Activated gamma-delta T cell treated with Interleukin-2 at 50 U/mL for 16 hours (primary cell): ENCODE data around the gene PCBP2.

ENCODE experiments used
- DNase-seq: peaks from one replicate; pipeline ENCODE4 v3.0.0-alpha.2; 2020

PCBP2 gene

DNA sequence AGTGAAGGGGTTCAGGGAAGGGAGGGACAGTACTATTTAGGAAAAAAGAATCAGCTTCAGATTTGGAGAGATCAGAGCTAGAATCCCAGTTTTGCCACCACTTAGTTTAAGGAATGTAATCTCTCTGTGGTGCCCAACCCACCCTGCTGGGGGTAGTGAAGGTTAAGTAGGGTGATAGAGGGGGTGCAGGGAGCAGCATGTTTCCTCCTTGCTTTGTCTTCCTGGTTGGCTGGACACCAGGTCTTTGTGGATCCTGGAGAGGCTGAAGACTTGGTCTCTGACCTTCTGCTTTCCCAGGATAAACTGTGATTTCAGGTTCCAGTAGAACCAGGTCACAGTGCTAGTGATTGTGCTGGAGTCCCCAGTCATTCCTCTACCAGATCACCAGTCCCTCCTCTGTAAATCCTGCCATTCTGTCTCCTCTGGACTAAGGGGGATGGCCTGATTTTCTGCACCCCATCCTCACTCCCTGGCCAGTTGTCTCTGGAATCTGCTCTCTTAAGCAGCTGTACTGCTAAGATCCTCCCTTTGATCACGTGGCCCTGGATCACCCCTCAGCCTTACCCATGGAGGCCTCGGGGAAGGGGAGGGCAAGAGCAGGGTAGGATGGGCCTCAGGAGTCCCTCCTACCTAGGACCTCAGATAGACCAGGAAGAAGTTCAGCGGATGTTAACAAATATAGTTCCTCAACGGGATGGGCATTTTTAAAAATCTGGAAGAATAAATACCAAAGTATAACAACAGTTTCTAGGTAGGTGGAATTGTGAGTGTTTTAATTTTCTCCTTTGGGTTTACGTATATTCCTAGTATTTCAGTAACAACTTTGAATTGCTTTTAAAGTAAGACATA lies 44.2 kb downstream of the PCBP2 start:
- DNase-seq = no peak

DNA sequence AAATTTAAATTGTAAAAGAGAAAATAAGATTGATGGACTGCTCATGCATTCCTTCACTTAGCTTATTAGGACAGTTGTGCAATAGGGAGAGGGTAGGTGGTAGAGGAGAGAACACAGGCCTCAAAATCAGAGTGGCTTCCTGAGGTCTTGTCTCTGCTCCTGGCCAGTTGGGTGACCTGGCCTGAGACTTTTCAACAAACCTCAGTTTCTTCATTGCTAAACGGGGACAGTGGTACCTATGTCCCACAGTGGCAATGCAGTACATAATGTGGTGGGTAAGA lies 44.8 kb downstream of the PCBP2 start:
- DNase-seq = no peak

DNA sequence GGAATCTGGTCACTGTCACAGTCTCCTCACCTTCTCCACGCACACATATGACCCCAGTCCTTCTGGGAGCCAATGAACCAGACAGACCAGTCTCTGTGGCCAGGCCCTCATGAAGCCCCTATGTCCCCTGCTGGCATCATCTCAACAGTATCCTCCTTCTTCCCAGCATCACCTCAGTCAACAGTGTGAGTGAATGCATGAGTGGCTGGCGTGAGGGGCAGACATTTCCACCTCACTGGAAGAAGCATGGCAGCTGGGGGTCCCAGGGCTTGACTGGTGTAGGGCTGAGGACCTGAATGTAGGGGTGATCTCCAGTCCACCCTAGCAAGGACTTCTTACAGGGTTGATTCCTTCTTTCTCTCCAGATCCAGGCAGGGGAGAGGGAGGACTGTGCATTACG lies 45.6 kb downstream of the PCBP2 start:
- no peak for DNase-seq

DNA sequence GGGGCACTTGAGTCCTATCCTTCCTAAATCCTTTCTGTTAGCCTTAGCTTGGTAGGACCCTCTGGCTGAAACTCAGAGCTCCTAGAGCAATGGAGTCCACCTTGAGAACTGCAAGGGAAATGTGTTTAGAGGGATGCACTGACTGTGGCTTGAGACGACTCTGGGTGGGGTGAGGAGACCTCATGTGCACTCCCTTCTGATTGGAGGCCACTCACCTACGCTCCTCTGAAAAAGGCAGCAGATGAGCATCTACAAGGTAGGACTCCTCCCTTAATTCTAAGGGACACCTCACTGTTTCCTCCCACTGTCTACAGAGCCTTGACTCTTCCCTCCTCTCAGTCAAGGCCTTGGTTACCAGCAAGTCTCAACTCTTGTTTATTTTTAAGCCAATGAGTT lies 46.3 kb downstream of the PCBP2 start:
- no peak for DNase-seq

DNA sequence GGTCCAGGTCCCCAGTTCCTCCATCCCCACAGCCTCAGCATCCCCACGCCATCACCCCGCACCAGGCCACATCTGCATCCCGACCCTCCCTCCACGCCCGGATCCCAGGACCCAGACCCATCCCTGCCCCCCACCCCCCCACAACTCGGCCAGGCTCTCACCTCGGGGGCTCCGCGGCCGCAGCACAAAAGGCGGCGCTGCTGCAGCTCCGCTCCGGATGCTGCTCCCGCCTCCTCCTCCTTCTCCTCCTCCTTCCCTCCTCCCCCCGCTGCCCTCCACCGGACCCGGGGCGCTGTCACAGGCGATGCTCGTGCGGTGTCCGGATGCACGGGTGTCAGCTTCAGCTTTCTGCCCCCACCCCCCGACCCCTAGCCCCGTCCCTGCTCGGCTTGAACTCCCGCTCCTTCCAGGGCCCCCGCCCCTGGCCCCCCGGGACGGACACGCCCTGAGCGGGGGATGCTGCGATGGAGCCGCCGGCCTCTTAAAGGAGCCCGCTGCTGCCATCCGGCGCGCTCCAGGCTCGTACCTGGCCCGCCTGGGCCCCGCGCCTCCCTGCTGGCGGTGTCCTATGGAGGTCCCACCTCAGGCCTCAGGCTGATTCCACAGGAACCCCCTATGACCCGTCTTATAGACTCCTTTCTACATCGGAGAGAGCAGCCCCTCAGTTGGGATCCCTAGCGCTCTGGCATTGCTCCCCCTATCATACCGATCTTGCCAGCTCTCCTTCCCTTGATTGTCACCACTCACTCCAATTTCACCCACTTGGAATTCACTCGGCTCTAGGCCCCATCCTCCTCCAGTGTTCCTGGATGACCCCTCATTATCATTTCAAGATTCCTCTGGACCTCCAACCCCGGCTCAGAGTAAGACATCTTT lies 47.6 kb downstream of the PCBP2 start, which contains the start of gene MAP3K12:
Gene MAP3K12 (minus strand): TSS at position 193 of the 876 bp plus-strand sequence. CDS start 12,067 bp downstream, outside the sequence.
- peak; percentile 58 for DNase-seq

DNA sequence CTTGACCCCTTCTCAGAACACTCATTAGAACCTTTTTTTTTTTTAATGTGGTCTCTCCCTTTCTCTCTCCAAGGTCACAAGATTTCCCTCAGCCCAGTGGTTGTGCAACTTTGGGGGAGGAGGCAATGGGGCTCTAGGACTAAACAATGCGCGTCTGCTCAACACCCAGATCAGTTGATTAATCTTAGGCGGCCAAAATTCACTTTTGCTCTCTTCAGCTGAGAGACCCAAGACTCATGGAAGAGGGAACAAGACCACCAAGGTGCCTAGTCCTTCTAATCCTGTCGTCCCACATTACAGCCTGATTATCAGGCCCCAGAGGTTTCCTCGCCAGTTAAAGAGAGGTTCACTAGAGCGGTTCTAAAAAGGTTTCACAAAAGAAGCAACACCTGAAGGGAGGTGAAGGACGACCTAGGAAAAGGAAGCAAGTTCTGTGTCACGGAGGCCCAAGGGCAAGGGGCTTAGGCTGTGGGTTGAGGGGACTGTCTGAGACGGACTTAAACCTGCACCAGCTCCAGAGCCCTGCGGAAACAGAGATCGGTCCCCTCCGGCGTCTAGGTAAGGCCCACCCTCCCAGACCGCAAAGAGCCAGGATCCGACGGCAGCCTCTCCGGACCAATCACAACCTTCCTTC lies 48.4 kb downstream of the PCBP2 start:
- no peak for DNase-seq

DNA sequence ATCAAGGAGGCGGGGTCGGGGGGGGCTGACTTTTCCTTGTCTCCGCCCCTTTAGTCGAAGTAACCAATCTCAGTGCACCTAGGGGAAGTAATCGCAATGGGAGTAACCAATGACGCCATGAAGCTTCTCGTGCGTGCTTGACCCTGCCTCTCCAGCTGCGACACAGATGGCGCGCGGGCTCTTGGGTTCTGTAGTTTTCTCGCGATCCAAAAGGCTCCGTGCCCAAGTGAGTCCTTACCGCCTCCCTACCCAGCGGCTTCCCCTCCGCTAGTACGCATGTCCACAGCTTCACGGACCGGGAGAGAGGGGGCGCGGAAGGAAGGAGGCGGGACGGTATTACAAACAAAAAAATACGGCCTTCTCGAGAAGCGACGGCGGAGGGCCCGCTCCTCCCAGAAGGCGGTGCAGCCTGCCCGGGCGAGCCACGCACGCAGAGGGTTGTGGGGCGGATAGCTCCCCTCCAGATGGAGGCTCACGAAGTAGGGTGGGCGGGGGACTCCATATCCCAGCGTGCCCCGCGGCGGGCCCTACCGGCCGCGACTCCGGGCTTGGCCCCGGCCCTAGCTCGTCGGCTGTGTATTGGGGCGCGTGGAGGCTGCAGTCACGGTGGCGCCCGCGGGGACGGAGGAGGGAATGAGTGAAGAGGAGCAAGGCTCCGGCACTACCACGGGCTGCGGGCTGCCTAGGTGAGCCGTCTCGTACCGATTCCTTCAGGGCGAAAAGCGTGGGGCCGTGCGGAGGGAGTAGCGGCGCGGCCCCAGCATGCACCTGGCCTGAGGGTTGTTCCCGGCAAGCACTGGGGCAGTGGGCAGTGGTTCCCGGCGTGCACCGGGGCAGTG lies 49.1 kb downstream of the PCBP2 start, which contains the start of gene TARBP2:
Gene TARBP2 (plus strand): TSS at position 508 of the 839 bp plus-strand sequence. CDS start 126 bp downstream, at position 634.
- peak; percentile 99 for DNase-seq

DNA sequence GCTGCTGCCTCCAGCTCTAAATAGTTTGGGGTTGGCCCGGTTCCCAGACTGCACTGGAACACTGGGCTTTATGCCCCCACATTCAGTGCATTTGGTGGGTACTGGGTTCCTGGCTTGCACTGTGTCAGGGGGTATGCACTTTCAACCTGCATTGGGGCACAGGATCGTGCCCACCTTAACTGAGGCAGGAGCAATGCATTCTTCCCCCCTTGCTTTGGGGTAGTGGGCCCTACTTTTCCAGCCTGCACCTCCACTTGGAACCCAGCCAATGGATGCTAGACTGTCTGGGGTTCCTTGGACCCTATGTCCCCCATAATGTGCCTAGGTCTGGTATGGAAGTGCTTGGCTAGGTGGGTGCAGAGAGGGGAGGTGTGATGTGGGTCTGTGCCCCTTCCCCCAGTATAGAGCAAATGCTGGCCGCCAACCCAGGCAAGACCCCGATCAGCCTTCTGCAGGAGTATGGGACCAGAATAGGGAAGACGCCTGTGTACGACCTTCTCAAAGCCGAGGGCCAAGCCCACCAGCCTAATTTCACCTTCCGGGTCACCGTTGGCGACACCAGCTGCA lies 49.8 kb downstream of the PCBP2 start:
- DNase-seq = no peak

DNA sequence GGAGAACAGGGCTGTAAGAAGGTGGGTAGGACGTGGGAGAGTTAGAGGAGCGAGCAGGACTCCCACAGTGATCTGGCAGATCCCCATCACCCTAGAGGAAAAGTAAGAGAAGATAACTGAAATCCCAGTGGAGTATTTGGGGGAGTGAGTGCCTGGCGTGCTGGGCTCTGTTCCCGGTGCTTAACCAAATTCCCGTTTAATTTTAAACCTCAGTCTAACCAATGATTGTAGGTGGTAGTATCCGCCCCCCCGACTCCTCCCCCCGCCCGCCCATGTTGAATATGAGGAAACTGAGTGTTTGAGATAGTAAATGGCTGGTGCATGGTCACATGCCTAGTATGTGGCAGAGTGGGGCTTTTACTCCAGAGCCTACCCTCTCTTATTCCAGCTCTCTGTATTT lies 50.4 kb downstream of the PCBP2 start:
- DNase-seq = no peak

DNA sequence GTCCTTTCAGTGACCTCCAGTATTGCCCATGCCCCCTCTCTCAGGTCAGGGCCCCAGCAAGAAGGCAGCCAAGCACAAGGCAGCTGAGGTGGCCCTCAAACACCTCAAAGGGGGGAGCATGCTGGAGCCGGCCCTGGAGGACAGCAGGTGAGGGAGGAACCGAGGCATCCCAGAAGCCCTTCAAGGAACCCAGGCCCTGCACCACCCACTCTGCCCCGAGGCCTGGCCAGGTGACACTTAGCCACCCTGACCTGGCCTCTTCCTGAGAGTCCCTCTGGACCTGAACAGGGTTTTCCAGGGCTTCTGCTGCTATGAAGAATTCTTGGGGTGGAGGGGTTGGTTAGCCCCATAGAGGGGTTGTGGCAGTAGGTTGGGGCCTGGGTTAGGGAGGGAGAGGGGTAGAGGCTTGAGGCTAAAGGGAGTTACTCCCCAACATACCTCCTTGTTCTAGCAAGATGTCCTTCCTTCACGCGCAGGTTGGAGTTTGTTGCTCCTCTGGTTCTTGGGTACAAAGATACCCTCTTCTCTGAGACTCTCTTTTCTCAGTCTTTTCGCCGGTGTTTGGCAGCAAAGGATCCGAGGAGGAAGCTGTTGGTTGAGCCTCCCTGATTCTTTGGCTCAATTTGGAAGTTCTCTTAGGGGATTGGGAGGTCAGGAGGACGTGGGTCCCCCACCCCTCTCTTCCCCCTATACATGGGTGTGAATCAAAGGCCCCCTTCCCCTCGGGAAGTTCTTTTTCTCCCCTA lies 51.3 kb downstream of the PCBP2 start:
- DNase-seq = no peak

DNA sequence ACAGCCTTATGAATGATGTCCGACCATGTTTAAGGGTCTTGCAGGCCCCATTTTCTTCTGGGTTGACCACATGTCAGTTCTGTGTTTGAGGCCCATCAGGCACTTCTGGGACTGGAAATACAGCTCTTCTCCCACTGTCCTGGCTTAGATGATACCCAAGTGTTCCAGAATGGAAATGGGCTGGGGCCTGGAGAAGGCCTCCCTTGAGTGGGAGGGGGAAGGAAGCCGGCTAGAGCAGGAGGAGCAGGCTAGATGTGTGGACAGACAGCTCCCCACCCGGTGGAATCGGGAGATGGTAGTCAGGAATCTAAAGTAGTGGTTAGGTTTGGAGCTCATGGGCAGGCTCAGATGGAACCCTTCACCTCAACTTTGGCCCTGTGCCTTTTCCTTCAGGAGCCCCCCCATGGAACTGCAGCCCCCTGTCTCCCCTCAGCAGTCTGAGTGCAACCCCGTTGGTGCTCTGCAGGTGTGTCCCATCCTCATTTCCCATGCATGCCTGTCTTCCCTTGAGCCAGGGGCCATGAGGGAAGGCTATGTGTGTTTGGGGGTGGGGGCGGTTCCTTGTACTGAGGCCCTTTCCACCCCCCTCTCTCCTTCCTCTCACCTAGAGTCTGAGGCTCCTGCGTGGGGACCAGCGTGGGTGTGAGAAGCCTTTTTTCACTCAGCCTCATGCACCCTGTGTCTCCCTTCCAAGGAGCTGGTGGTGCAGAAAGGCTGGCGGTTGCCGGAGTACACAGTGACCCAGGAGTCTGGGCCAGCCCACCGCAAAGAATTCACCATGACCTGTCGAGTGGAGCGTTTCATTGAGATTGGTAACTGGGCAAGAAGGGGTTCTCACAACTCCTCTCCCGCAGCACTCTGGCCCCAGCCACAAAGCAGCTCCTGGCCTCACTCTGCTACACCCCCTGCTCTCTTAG lies 52.4 kb downstream of the PCBP2 start:
- DNase-seq = no peak

DNA sequence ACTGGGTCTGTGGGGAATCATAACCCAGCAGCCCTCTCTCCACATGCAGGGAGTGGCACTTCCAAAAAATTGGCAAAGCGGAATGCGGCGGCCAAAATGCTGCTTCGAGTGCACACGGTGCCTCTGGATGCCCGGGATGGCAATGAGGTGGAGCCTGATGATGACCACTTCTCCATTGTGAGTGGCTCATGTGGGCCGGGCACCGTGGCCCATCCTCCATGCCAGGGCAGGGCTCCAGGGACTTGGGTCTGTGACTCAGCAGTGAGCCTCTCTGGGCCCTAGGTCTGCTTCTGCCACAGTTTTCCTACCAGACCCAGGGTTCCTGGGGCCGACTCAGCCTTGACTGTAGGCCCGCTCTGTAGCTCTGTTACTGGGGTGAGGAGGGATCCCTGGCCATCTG lies 53.2 kb downstream of the PCBP2 start:
- no peak for DNase-seq

DNA sequence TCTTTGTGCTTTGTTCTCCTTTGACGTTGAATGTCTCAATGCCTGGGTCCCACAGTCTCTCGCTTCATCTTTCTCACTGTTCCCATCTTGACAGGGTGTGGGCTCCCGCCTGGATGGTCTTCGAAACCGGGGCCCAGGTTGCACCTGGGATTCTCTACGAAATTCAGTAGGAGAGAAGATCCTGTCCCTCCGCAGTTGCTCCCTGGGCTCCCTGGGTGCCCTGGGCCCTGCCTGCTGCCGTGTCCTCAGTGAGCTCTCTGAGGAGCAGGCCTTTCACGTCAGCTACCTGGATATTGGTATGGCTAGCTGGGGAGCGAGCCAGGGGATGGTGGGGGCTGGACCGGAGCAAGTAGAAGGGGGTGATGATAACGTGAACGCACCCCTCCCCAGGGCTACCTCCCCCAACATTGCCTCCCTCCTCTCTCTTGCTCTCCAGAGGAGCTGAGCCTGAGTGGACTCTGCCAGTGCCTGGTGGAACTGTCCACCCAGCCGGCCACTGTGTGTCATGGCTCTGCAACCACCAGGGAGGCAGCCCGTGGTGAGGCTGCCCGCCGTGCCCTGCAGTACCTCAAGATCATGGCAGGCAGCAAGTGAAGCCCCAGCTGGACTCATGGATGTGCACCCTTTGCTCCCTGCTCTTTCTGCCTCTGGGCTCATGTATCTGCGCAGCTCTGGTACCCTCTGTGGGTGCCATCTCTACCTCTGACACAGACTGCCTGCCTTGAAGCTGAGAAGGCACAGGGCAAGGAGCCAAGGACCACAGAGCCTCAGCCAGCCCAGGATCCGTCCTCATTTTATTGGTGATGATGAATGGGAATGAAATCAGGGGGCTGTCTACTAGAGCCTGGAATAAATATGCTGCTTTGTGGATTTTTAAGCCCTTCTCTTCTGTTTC lies 53.9 kb downstream of the PCBP2 start:
- no peak for DNase-seq

DNA sequence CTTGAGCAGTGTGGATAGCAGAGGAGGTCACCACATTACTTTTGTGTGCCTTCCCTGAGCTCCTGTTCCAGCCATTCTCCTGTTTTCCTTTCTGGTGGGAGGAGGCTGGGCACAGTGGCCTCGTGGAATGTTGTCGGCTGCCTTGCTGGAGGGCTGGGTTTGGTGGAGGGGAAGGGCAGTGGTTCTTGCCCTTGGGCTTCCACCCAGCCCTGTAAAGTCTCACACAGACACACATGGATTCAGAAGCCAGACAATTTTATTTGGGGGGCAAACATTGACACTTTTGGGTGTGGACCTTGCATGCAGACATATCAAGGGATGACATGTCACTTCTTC lies 54.5 kb downstream of the PCBP2 start:
- DNase-seq = no peak

DNA sequence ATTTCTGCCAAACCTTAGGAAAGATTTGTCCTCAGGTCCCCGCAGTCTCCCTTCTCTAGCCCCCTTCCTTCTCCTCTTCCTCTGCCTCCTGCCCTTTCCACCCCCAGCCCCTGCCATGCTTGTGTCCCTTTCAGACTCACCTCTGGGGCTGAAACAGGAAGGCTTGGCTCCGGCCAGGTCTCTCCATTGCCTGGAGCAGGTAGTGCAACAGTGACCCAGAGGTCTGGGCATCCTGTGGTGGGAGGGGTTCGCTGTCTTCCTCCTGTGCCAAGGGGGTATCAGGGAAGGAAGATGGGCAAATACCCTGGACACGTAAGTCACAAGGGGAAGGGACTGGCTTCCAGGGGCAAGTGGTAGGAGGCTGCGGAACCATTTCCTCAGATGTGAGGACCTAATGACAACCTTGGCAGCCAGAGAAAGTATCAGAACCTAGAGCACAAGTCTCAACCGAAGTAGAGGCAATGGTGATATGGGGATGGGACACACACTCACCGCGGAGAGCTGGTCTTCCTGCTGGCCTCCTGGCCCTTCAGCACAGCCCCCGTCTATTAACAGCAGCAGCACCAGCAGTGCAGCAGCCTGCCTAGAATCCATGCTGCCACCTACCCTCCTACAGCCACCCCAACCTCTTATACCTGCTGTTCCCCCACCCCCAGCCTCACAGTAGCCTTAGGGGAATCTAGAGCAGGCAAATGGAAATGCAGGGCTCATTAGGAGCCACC lies 55.1 kb downstream of the PCBP2 start, which contains the start of gene NPFF:
Gene NPFF (minus strand): TSS at position 604 of the 722 bp plus-strand sequence. CDS start 10 bp downstream, at position 594.
- DNase-seq = no peak

DNA sequence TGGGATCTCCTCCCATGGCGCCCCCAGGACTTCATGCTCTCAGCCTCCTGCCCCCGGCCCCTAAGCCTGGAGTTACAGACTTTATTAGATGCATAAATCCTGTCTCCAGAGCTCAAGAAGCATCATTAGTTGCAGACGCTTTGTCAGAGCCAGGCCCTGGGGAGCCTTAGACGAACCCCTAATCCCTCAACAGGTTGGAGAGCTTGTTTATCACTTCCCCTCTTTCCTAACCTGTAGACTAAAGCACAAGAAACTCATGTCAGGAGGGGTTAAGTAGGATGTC lies 55.6 kb downstream of the PCBP2 start:
- DNase-seq = no peak

DNA sequence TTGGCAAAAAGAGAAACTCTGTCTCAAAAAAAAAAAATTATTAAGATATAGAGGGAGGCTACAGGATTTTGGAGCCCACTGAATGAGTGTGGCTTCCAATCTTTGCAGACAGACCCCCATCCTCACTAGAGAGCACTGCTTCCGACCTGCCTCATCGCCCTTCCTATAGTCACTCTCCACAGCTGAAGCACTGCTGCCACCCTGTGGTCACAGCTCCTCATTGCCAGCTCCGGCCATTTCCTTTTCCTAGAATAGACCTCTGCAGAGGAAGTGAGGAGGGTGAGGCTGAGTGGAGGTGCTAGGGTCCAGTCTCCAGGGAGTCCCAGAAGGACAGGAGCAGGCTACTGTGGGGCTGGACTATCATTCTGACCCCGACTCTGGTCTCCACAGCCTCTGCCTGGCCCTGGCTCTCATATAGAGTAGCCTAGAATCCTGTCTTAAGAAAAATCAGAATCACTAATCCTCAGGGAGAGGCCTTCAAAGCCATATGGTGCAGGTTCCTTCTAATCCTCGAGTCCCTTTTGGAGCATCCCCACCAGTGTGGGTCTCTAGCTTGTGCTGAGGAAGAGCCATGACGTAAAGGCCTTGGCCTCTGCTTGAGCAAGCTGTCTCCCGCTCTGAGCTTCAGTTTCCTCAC lies 56.8 kb downstream of the PCBP2 start:
- DNase-seq = peak; percentile 83

DNA sequence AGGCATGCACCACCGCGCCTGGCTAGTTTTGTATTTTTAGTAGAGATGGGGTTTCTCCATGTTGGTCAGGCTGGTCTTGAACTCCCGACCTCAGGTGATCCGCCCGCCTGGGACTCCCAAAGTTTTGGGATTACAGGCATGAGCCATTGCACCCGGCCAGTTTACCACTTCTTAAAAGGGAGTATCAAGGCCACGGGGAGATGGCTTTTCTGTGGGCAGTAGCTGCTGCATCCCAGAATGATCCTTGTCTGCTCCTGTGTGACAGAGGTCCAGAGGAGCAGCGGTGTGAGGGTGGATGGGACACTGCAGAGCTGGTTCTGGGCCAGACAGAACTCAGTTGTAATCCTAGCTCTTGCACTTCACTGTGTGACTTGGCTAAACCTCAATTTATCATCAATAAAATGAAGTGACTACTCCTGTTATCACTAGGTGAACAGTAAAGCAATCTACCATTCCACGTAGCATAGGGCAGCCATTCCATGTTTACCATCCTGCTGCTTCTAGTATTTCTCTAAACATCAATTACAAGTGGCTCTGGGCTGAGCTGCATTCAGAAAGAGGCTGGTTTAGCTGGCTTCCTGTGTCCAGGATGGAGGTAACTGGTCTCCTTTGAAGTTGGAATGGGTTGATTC lies 58.4 kb downstream of the PCBP2 start:
- DNase-seq = no peak
